H4 (cell line): ENCODE measurements around the gene HES1. TPM values are rescaled to one million over a fixed set of nuclear protein-coding genes. Genes with fewer than 3 reads are reported as not detected.

ENCODE experiments used
- DNase-seq: peaks from one replicate; pipeline ENCODE4 v3.0.0-alpha.2; 2015; ENCODE audit warnings: low spot score
- total RNA-seq: library from RNA; depleted of rRNA; stranded (reverse); fragments of >200 nt; shearing (Covaris generic); gene quantifications from 2 replicates; pipeline ENCODE4 v1.2.3, GENCODE V29; 2014

HES1 gene
- total RNA-seq, 1 experiment from 2014 or later, result 22.5 TPM

GRCh38 chr3:194166682-194167479 lies 30.9 kb downstream of the HES1 start:
- peak; percentile 69 for DNase-seq

DNA sequence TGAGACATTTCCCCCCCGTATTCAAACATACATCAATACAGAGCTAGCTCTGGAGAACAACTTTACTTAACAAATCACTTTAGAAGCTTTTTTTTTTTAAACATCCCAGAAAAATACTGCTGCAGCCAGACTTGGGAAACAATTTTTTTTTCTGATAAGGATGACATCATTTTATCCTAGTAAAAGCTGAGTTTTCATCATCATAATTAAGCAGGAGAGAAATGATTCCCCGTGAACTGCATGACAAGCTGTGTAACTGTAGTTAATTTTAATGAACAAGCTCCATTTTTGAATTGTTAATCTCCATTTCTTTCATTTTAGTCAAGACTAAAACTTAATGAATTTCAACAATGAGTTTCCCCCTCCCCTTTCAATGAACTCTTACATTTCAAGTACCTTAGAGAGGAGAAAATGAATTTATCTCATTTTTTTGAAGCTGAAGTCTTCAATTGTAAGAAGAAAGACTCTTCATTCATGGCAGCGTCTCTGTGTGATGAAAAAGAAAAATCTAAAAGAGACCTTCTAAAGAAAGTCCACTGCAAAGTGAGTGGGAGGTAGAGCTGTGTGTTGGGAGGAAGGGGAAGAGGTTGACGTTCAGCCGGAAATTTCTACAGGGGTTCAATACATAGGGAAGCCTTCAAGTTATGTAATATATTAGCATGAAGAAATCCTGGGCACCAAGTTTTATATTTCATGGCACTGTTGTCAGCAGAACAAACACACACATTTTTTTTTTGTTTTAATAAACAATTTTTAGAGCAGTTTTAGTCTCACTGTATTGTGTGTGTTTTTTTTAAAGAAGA lies 31.7 kb downstream of the HES1 start:
- DNase-seq, result no peak

DNA sequence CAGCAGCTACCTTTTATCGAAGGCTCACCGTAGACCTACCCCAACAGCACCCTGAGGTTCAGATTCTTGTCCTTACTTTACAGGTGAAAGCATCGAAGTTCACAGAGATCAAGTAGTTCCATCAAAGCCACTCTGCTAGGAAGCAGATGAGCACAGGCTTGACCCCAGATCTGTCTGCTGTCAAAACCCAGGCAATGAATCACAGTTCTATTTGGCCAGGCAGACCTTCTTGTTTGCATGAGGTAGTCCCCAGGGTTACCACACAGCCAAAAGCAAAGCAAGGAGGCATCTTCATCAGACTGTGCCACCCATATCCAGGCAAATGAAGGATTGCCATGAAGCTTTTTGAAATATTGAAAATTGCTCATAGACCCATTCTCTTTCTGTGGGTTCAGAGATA lies 33.0 kb downstream of the HES1 start:
- no peak for DNase-seq

DNA sequence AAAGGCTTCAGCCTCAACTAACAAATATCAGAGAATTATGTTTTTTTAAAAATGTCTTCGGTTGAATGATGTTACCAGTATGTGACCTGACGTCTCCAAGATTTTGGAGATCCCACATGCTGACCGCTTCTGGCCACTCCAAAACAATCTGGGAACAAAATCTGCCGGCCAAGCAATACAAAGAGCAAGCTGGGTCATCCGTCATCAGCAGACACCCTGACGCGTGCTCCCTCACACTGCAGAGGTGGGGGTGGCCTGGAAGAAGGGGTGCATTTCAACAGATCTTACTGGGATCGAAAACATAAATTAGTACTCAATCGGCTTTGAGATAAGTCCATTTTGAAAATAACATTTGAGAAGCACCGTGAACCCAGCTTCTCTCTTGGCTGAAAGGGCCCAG lies 33.6 kb downstream of the HES1 start:
- no peak for DNase-seq

- no peak for DNase-seq
Observed at GRCh38 chr3:194170793-194171192, 34.8 kb downstream of the HES1 start.

- no peak for DNase-seq
Observed at GRCh38 chr3:194174406-194174805, 38.5 kb downstream of the HES1 start.

DNA sequence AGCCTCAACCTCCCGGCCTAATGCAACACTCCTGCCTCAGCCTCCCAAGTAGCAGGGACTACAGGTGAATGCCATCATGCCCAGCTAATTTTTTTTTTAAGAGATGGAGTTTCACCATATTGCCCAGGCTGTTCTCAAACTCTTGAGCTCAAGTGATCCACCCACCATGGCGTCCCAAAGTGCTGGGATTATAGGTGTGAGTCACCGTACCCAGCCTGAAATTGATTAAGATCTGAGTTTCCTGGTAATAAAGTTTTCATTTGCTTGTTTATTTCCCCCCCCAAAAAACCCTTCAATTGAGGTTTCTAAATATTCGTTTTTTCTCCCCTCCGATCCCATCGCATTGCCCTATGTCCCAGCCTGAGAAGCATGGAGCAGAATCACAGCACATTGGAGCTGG lies 39.0 kb downstream of the HES1 start:
- no peak for DNase-seq

DNA sequence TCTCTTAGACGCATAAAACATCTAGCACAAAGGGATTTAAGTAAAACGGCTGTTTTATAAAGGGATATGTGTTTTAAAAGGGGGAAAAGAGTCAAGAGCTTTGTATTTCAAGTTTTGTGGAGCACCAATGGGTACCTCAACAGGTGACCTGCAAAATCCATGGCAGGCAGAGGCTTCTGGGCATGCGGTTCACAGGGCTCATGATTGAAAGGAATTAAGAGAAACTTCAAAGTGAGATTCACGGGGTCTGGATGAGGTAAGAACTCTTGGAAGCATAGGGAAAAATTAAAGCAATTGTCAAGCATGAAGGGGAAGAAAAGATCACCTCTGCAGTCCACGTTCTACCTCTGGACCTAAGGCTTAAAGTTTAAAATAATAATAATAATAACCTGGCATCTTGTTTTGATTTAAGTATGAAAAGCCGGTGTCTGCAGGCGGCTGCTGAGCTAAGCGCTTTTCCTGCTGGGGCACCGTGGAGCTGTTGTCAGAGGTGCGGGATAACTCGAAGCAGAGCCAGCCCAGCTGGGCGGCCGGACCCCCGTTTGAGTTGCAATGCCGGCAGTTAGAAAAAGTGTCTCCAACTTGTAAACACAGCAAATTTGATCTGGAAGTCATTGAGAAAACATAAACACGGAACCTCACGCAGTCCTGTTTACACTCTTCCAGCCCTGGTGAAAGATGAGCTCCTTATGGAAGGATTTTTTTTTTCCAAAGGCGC lies 40.5 kb downstream of the HES1 start:
- peak; percentile 35 for DNase-seq

DNA sequence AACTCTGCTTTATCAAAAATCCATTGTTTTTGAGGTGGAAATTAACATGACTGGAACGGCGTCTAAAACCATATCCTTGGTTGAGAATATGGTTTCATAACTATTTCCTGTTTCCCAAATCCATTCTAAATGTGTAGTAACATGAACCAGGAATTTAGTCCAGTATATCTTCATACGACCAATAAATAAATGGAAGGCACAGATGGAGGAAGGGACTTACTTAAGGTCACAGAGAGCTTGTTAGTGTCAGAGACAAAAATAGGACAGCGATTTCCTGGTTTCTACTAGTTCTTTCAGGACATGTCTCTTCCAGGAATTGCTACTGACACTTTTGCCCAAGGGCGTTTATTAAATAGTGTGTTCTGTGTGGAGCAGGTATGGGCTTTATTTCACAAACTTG lies 41.2 kb downstream of the HES1 start:
- DNase-seq, result no peak

DNA sequence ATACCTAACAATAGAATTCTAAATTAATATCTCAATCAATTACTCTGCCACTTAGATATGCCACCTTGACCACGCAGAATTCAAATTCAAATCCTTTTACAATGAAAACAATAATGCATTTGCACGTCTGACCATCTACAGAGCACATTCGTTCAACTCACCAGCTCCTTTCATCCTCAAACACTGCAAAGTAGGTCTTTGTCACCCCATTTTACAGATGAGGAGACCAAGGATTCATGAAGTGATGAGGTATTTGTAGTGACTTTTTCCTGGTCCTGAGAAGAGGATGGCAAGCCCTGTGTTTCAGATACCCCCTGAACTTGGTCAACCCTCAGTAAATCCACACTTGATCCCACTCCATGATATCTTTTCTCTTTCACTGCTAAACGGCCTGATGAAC lies 42.2 kb downstream of the HES1 start:
- no peak for DNase-seq

DNA sequence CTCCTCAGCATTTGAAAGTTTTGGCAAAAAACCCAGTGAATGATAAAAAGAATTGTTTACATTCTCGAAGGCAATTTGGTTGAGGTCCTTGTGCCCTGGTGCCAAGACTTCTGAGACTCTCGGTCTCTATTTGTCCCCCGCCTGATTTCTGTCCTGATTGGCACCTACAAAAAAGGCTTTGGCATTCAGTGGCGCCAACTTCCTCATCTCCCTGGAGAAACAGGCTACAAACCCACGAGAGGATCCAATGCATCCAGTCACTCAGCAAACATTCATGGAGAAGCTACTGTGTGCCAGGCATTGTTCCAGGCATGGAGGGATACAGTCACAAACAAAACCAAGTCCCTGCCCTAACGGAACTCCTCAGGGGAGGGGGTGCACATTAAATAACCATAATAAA lies 42.7 kb downstream of the HES1 start:
- no peak for DNase-seq

DNA sequence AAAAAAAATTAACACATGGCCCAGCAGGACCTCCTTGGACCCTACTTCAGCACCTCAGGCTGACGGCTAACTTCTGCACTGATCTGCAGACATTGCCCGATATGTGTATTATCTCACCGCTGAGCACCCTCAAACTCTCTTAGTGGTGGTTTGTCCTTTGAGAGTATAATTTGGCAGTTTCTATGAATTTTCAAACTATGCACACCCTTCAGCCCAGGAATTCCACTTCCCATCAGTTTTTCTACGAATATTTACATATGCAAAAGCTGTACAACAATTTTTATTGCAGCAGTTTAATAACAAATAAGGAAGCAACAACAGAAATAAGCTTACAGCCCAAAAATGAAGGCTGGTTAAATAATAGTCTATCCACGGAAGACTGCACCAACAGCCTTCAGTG lies 44.6 kb downstream of the HES1 start:
- no peak for DNase-seq

- no peak for DNase-seq
Observed at GRCh38 chr3:194181612-194182529, 45.9 kb downstream of the HES1 start.

- DNase-seq, result no peak
Observed at GRCh38 chr3:194183271-194183670, 47.3 kb downstream of the HES1 start.

DNA sequence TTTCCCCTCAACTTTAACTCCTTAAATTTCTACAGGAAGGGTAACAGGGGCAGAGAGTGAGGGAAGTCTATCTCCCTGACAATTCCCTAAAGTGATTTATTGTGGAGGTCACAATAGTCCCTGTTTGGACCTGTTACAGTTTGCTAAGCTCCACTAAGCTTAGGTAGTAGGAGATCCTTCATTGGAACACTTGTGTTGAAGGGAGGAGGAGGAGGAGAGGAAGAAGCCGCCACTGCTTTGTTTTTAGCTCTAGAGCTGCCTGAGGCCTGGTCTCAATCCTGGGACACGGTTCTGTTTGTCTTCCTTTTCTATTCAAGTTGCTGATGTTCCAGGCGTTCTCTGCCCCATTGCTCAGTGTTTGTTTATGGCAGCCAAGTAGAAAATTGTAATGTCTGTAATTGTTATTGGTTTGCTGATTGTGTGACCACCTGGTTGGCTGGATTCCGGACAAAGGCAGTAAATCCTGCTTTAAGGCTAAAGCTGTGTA lies 48.4 kb downstream of the HES1 start:
- no peak for DNase-seq

DNA sequence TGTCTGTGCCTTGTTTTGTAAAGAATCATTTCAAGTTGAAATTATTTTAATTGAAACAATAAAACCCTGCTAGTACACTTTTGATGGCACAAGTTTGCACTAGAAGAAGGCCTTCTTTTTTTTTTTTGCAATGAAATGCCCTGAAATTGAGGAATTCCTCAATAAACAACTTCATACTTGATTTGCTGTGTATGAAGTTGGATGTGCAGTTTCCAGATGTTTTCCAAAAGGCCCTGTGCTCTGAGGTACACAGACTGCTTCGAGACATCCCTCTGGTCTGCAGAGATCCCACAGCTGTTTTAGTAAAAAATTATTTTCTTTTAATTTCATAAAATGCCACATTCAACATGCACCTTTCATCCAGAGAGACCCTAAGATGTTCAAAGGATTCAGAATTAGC lies 48.9 kb downstream of the HES1 start:
- DNase-seq, result no peak

DNA sequence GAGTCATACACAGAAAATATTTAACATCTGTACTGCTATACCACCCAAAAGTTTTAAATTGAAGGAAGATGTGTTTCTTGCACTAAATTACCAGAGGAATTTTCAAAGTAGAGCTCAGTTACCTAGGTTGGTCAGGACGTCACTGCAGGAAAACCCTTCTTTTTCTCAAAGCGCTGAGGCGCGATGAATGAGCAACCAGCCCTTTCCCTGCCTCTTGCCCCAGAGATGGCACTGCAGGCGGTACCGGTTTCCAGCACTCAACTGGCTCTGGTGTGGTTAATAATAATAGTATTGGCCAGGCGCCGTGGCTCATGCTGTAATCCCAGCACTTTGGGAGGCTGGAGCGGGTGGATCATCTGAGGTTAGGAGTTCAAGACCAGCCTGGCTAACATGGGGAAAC lies 49.3 kb downstream of the HES1 start:
- no peak for DNase-seq

DNA sequence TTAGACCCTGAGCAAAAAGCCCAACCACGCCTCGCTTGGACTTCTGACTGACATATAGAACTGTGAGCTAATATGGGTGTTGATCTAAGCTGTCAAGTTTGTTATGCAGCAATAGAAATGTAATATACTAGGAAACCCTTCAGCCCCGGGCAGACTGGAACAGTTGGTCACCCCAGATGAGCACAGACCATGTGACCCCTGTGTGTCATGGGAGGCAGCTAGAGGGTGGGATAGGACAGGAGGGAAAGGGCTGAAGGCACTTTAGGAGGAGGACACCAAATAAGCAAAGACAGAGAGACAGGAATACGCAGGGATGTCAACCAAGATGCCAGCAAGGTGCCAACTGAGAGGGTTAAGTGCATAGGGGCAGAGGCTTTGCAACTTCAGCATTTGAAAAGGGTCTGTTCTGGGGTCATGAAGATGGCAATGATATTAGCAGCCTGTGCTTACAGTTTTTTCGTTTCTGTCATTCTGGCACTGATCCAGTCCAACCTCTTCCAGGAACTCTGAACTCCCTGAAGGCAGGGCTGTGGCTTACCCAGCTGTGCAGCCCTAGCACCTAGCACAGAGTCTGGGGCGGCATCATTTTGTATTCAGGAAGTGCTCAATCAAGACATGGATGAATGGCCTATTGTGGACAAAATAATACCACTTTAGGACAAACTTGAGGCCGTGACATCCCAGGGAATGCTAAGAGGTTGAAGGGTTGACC lies 51.4 kb downstream of the HES1 start:
- DNase-seq, result no peak
